Fibroblast of lung (primary cell): ENCODE data around the gene TUG1. TPM values are rescaled to one million over a fixed set of nuclear protein-coding genes. Genes with fewer than 3 reads are reported as not detected.

Experiments
- DNase-seq, 2 donors: peaks; one replicate each; pipeline versions ENCODE4 v3.0.0 to v3.0.0-alpha.2; 2010; ENCODE audit warnings: low read depth in 2 of 2
- H2AFZ ChIP-seq: 2 replicates; pipeline ENCODE4 v1.5.1; 2012; ENCODE audit warnings: low read length, control low read depth, inconsistent platforms
- H3K27ac ChIP-seq: 2 replicates; pipeline ENCODE4 v1.5.1; 2011; ENCODE audit warnings: low read length, control low read depth; ENCODE audit not compliant: insufficient read depth
- H3K27me3 ChIP-seq: 2 replicates; pipeline ENCODE4 v1.5.1; 2011; ENCODE audit warnings: mild to moderate bottlenecking, low read length; ENCODE audit not compliant: control insufficient read depth, insufficient read depth
- H3K36me3 ChIP-seq: 2 replicates; pipeline ENCODE4 v1.5.1; 2011; ENCODE audit warnings: low read length; ENCODE audit not compliant: control insufficient read depth, insufficient read depth
- H3K4me1 ChIP-seq: 2 replicates; pipeline ENCODE4 v1.5.1; 2011; ENCODE audit warnings: low read length; ENCODE audit not compliant: control insufficient read depth, insufficient read depth; ENCODE audit errors: extremely low read depth
- H3K4me2 ChIP-seq: 2 replicates; pipeline ENCODE4 v1.5.1; 2011; ENCODE audit warnings: low read length, control low read depth; ENCODE audit not compliant: insufficient read depth; ENCODE audit errors: extremely low read depth
- H3K4me3 ChIP-seq, 4 experiments: fragments of 200-600 bp in 1 of 4; sonication (generic) in 1 of 4; replicated peaks in 1 of 4; 2 replicates each; pipeline ENCODE4 v1.5.1; 2011 to 2016; ENCODE audit warnings: low read length in 4 of 4, low read depth in 3 of 4, mild to moderate bottlenecking in 3 of 4, control low read depth in 2 of 4, inconsistent platforms in 1 of 4, mixed read lengths in 1 of 4; ENCODE audit not compliant: insufficient read depth in 1 of 4; ENCODE audit errors: control extremely low read depth in 1 of 4
- H3K79me2 ChIP-seq: 2 replicates; pipeline ENCODE4 v1.5.1; 2012; ENCODE audit warnings: mild to moderate bottlenecking, low read length, inconsistent platforms; ENCODE audit not compliant: control insufficient read depth, insufficient read depth
- H3K9ac ChIP-seq: 2 replicates; pipeline ENCODE4 v1.5.1; 2011; ENCODE audit warnings: mild to moderate bottlenecking, low read length, control low read depth; ENCODE audit not compliant: insufficient read depth
- H3K9me3 ChIP-seq: 2 replicates; pipeline ENCODE4 v1.5.1; 2012; ENCODE audit warnings: low read depth, low read length; ENCODE audit not compliant: control insufficient read depth, insufficient read depth
- H4K20me1 ChIP-seq: 2 replicates; pipeline ENCODE4 v1.5.1; 2011; ENCODE audit warnings: low read length; ENCODE audit not compliant: control insufficient read depth, insufficient read depth; ENCODE audit errors: extremely low read depth
- EZH2 ChIP-seq: IDR thresholded peaks from 2 replicates; pipeline ENCODE4 v1.5.1; 2012; ENCODE audit warnings: low read length, control low read depth, mild to moderate bottlenecking; ENCODE audit errors: missing control alignments
- polyA plus RNA-seq, 2 donors: library from polyadenylated mRNA; depleted of rRNA in 1 of 2; stranded (reverse) in 1 of 2; unstranded in 1 of 2; fragments of >200 nt; gene quantifications; 2 replicates each; pipeline ENCODE4 v1.2.1, GENCODE V29; 2011 to 2012; ENCODE audit warnings: missing spikeins in 1 of 2
- total RNA-seq: library from RNA; depleted of rRNA; stranded (reverse); fragments of >200 nt; gene quantifications from 2 replicates; pipeline ENCODE4 v1.2.1, GENCODE V29; 2014
- TF ChIP-seq, protein P1 (sequence below), 2 donors: IDR thresholded peaks in 1 of 2; conservative IDR thresholded peaks in 1 of 2; 1 replicate in 1 of 2; 2 replicates in 1 of 2; pipeline ENCODE4 v1.5.1; 2011 to 2012; ENCODE audit warnings: low read length in 2 of 2, control low read depth in 1 of 2, inconsistent platforms in 1 of 2, low read depth in 1 of 2, mild to moderate bottlenecking in 1 of 2

The TUG1 gene
- total and polyA plus RNA-seq, 2 donors (not counting 1 experiment from before 2014, with no cell fraction given), result 39.5 to 114 TPM

DNA sequence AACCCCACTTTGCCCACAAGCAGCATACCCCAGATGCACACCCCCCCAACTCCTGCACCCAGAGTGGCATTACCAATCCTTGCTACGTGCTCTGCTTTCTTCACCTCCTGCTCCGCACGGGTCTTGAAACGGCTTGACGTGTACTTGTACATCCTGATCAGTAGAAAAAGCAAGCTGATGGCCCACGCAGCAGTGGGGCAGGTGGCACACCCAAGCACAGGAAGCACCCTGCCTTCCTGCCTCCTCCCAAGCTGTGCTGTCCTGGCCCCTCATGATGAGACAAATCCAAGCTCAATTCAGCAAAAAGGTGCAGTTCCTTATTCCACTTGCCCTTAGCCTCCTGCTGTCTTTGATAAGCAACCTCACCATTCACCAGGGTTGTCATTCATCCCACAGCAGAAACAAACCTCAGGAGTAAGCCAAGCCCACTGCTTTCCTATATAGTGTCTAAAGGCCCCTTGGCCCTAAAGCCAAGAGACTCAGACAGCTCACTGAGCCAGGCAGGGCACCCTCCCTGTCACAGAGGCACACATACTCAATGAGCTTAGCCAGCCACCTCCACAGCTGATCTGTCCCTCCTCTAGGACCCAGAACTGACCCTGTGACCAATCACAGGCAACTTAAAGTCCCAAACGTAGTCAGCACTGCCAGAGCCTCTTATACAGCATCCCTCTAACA lies 28.2 kb upstream of the TUG1 start:
- Histone ChIP-seq H3K9me3 (no peaks in the 10 kb centered on the region), H2AFZ (no peak overlapping the region), H3K27ac (no peak overlapping the region), H3K4me1 (no peaks in the 10 kb centered on the region), H3K9ac (no peak overlapping the region), H3K27me3 (no peaks in the 10 kb centered on the region), H3K79me2 (no peaks in the 10 kb centered on the region), H3K4me2 (no peak overlapping the region), H4K20me1 (no peaks in the 10 kb centered on the region), H3K36me3 (peaks cover 34% of the 10 kb centered on the region), H3K4me3 (no peak overlapping the region)
- TF ChIP-seq, protein P1, sequence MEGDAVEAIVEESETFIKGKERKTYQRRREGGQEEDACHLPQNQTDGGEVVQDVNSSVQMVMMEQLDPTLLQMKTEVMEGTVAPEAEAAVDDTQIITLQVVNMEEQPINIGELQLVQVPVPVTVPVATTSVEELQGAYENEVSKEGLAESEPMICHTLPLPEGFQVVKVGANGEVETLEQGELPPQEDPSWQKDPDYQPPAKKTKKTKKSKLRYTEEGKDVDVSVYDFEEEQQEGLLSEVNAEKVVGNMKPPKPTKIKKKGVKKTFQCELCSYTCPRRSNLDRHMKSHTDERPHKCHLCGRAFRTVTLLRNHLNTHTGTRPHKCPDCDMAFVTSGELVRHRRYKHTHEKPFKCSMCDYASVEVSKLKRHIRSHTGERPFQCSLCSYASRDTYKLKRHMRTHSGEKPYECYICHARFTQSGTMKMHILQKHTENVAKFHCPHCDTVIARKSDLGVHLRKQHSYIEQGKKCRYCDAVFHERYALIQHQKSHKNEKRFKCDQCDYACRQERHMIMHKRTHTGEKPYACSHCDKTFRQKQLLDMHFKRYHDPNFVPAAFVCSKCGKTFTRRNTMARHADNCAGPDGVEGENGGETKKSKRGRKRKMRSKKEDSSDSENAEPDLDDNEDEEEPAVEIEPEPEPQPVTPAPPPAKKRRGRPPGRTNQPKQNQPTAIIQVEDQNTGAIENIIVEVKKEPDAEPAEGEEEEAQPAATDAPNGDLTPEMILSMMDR (conservative IDR thresholded peaks at IDR 0.05 in 1 of 2, IDR thresholded peaks at IDR 0.05 in 1 of 2; ENCODE audit: low read depth in 1 of 2, low read length in 2 of 2), result no peak
- no peak for TF ChIP-seq EZH2
- DNase-seq, result no peak

DNA sequence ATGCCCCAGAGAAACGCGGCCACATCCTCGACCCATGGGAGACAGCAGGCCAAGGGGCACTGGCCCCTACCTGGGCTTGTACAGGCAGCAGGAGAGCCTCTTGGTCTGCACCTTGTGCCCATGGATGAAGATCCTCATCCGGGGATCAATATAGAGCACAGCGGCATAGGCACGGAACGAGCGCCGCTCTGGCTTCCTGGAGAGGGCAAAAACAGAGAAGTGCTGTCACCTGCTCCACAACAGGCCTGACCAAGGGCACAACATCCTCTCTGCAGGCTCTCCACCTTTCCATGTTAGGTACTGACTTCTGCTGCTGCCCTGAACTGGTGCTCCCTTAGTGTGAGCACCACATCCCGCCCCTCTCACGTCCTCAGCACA lies 27.7 kb upstream of the TUG1 start:
- no peak overlapping the region for H3K4me3 ChIP-seq
- no peak overlapping the region for H3K9ac ChIP-seq
- no peaks in the 10 kb centered on the region for H4K20me1 ChIP-seq
- no peak overlapping the region for H3K27ac ChIP-seq
- H2AFZ ChIP-seq, result no peak overlapping the region
- no peaks in the 10 kb centered on the region for H3K9me3 ChIP-seq
- H3K36me3 ChIP-seq, result peaks cover 35% of the 10 kb centered on the region
- no peak for DNase-seq
- H3K4me2 ChIP-seq, result no peak overlapping the region
- TF ChIP-seq, protein P1 (conservative IDR thresholded peaks at IDR 0.05 in 1 of 2, IDR thresholded peaks at IDR 0.05 in 1 of 2; ENCODE audit: low read depth in 1 of 2, low read length in 2 of 2), result no peak
- TF ChIP-seq EZH2, result no peak
- H3K27me3 ChIP-seq, result no peaks in the 10 kb centered on the region
- no peaks in the 10 kb centered on the region for H3K79me2 ChIP-seq
- no peaks in the 10 kb centered on the region for H3K4me1 ChIP-seq

DNA sequence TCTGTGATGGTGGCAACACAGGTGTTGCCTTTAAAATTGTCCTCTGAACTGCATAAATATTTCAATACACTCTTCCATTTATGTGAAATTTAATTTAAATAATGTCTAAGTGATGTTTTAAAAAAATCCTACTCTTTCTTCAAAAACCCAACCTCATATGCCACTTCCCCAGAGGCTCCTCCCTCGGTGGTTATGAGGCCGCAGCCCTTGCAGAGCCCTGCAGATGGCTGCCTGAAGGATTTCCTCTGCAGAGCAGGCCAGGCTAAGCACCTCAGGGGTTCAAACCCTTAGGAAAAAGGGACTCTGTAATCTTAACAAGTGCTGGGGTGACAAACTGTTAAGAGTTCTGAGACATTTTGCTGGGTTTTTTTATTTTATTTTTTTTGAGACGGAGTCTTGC lies 25.7 kb upstream of the TUG1 start:
- H3K4me1 ChIP-seq, result no peaks in the 10 kb centered on the region
- no peaks in the 10 kb centered on the region for H4K20me1 ChIP-seq
- no peaks in the 10 kb centered on the region for H3K9me3 ChIP-seq
- no peak for DNase-seq
- no peaks in the 10 kb centered on the region for H3K79me2 ChIP-seq
- no peak for TF ChIP-seq EZH2
- TF ChIP-seq, protein P1 (conservative IDR thresholded peaks at IDR 0.05 in 1 of 2, IDR thresholded peaks at IDR 0.05 in 1 of 2; ENCODE audit: low read depth in 1 of 2, low read length in 2 of 2), result no peak
- no peak overlapping the region for H3K4me3 ChIP-seq
- H3K36me3 ChIP-seq, result peaks cover 33% of the 10 kb centered on the region
- no peak overlapping the region for H2AFZ ChIP-seq
- H3K9ac ChIP-seq, result no peak overlapping the region
- no peak overlapping the region for H3K4me2 ChIP-seq
- H3K27me3 ChIP-seq, result no peaks in the 10 kb centered on the region
- H3K27ac ChIP-seq, result no peak overlapping the region
